Heart left ventricle (tissue), 13 donors: Measurements from ENCODE around the gene SCLT1.

ENCODE experiments used
- CTCF ChIP-seq, 12 donors: fragments of 200-600 bp; sonication (generic) in 4 of 12; IDR thresholded peaks; one replicate each; pipeline versions ENCODE4 v1.5.0 to v1.8.0; 2018 to 2022; ENCODE audit warnings: antibody characterized with exemption in 12 of 12, mild to moderate bottlenecking in 5 of 12
- POLR2A ChIP-seq, 2 donors: fragments of 450-650 bp; IDR thresholded peaks; one replicate each; pipeline ENCODE4 v1.6.1; 2017; ENCODE audit warnings: antibody characterized with exemption in 2 of 2, mild to moderate bottlenecking in 2 of 2, moderate library complexity in 2 of 2
- donor health status: ischemic (EF 13 %, LVEDD 7.1; RV severe dilation, severe dysfunction).
- donor health status: DM: no; HTN: yes; CAD: no.
- donor health status: DM: no; HTN: no; CAD: no.
- donor health status: ischemic (EF 25% LVEDD 6.9; RV normal size, moderate dysfunction).
- donor health status: ischemic (EF 25% LVEDD 5.7; RV mildly dilated, moderate dysfunction).
- donor health status: ischemic (EF 35%, LVEDD 5.7; RV mildly dilated, moderate dysfunction).
- donor health status: nonischemic (EF 11% LVEDD 7.7; RV severe dilation, severe dysfunction).
- donor health status: DM: yes; HTN: yes; CAD: no.
- donor health status: PGD.
- donor health status: ischemic (EF 29% LVEDD 5.4; RV normal size, mild dysfunction).
- donor health status: nonischemic (EF 23%, LVEDD 6.1; RV moderate dilation, normal function).

DNA sequence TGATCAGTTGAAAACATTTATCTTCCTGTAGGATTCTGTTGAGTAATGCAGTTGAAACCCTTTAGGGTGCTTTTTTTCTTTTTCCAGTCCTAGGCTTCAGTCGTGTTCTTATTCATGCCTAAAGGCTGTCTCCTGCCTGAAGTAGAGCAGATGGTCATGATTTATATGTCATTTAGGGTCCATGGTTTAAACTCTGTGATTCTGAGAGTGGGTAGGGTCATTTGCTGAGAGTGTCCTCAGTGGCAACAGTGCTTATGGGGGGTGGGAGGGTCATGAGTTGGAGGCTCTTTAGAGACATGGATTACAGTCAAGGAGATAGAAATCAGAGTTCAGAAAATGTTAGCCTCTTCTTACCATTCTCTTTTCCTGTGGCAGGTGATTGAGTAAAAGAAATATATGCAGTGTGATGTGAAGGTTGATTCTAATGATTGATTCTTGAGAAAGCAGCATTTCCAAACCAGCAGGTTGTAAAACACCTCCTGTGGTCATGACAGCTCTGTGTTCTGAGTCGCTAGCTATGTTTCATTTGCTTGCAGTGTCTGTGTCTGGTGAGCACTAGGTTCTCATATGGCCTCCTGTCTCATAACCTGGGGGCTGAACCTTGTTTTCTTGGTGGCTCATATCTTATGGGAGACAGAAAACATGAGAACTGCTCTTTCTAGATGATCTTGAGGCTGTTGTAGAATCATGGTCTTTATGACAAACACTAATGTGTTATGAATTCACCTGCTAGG lies 223.4 kb downstream of the SCLT1 start:
- TF ChIP-seq CTCF (IDR thresholded peaks at IDR 0.05): no peak
- TF ChIP-seq POLR2A (IDR thresholded peaks at IDR 0.05): no peak
